ENCODE data around the gene NINJ2.
A peak's percentile ranks its signal among the peaks of the same experiment; 100 is the strongest.

NINJ2 gene

GRCh38 chr12:669576-669945 is 6.3 kb upstream of the NINJ2 start:
- DNase-seq, result no peak

GRCh38 chr12:668090-668481 is 4.8 kb upstream of the NINJ2 start:
- DNase-seq, result no peak

GRCh38 chr12:666766-667308 is 3.6 kb upstream of the NINJ2 start:
- no peak for DNase-seq

- DNase-seq, result no peak
These were observed 2.8 kb upstream of the NINJ2 start for GRCh38 chr12:666066-666465.

- DNase-seq, result no peak
These were observed 1.5 kb upstream of the NINJ2 start for GRCh38 chr12:664779-665092.

GRCh38 chr12:664075-664778 is 982 bp upstream of the NINJ2 start:
- no peak for DNase-seq

- no peak for DNase-seq
These were observed 516 bp downstream of the NINJ2 start for GRCh38 chr12:662566-663292.

GRCh38 chr12:661720-662486 is 1.3 kb downstream of the NINJ2 start:
- no peak for DNase-seq

- DNase-seq, result no peak
These were observed 4.1 kb downstream of the NINJ2 start for GRCh38 chr12:659090-659683.

GRCh38 chr12:650983-651382 is 12.3 kb downstream of the NINJ2 start:
- DNase-seq, result no peak

GRCh38 chr12:647385-648085 is 15.7 kb downstream of the NINJ2 start:
- DNase-seq, result no peak

GRCh38 chr12:646442-647384 is 16.5 kb downstream of the NINJ2 start:
- no peak for DNase-seq

GRCh38 chr12:645563-646071 is 17.6 kb downstream of the NINJ2 start:
- no peak for DNase-seq

- DNase-seq, result no peak
These were observed 18.3 kb downstream of the NINJ2 start for GRCh38 chr12:644818-645552.

GRCh38 chr12:644303-644639 is 19.0 kb downstream of the NINJ2 start:
- no peak for DNase-seq

GRCh38 chr12:643475-644302 is 19.6 kb downstream of the NINJ2 start:
- peak; percentile 55 for DNase-seq

- DNase-seq, result peak; percentile 96
These were observed 20.4 kb downstream of the NINJ2 start for GRCh38 chr12:642633-643474.

GRCh38 chr12:641321-641720 is 21.9 kb downstream of the NINJ2 start:
- DNase-seq, result peak; percentile 58

- DNase-seq, result no peak
These were observed 22.5 kb downstream of the NINJ2 start for GRCh38 chr12:640773-641172.
